GM23248 (cell line): ENCODE results near the gene CHMP3. TPM values are rescaled to one million over a fixed set of nuclear protein-coding genes. Genes with fewer than 3 reads are reported as not detected.

Source experiments
- DNase-seq: peaks from one replicate; pipeline ENCODE4 v3.0.0-alpha.2; 2015
- H2AFZ ChIP-seq: fragments of 200-600 bp; sonication (generic); 2 replicates; pipeline ENCODE4 v1.6.1; 2016; ENCODE audit warnings: antibody characterized with exemption
- H3F3A ChIP-seq: fragments of 200-600 bp; sonication (generic); 2 replicates; pipeline ENCODE4 v1.6.1; 2016; ENCODE audit warnings: mild to moderate bottlenecking, antibody characterized with exemption, mixed run types; ENCODE audit not compliant: insufficient read depth
- H3K27ac ChIP-seq: fragments of 200-600 bp; sonication (generic); 2 replicates; pipeline ENCODE4 v1.5.1; 2016; ENCODE audit warnings: mild to moderate bottlenecking
- H3K27me3 ChIP-seq: fragments of 200-600 bp; sonication (generic); replicated peaks from 2 replicates; pipeline ENCODE4 v1.6.1; 2016; ENCODE audit warnings: mild to moderate bottlenecking; ENCODE audit not compliant: insufficient read depth
- H3K36me3 ChIP-seq: fragments of 200-600 bp; sonication (generic); 2 replicates; pipeline ENCODE4 v1.6.1; 2016; ENCODE audit warnings: low read depth, mild to moderate bottlenecking
- H3K4me1 ChIP-seq: fragments of 200-600 bp; sonication (generic); 2 replicates; pipeline ENCODE4 v1.6.1; 2016; ENCODE audit warnings: mild to moderate bottlenecking; ENCODE audit not compliant: insufficient read depth
- H3K4me2 ChIP-seq: fragments of 200-600 bp; sonication (generic); one replicate; pipeline ENCODE4 v1.6.1; 2016; ENCODE audit warnings: mild to moderate bottlenecking; ENCODE audit not compliant: unreplicated experiment
- H3K4me3 ChIP-seq: fragments of 200-600 bp; sonication (generic); 2 replicates; pipeline ENCODE4 v1.5.1; 2016; ENCODE audit warnings: mild to moderate bottlenecking
- H3K79me2 ChIP-seq: fragments of 200-600 bp; sonication (generic); 2 replicates; pipeline ENCODE4 v1.6.1; 2016; ENCODE audit warnings: mild to moderate bottlenecking; ENCODE audit not compliant: insufficient read depth
- H3K9ac ChIP-seq: fragments of 200-600 bp; sonication (generic); 2 replicates; pipeline ENCODE4 v1.6.1; 2016; ENCODE audit warnings: mild to moderate bottlenecking
- H3K9me2 ChIP-seq: fragments of 200-600 bp; sonication (generic); 2 replicates; pipeline ENCODE4 v1.6.1; 2016; ENCODE audit warnings: mixed run types, mild to moderate bottlenecking, moderate library complexity; ENCODE audit not compliant: insufficient read depth
- H3K9me3 ChIP-seq: fragments of 200-600 bp; sonication (generic); one replicate; pipeline ENCODE4 v1.6.1; 2017; ENCODE audit warnings: low read depth
- H4K20me1 ChIP-seq: fragments of 200-600 bp; sonication (generic); 2 replicates; pipeline ENCODE4 v1.6.0; 2016; ENCODE audit not compliant: insufficient read depth
- EZH2 ChIP-seq: fragments of 200-600 bp; sonication (generic); IDR thresholded peaks from 2 replicates; pipeline ENCODE4 v1.6.1; 2018; ENCODE audit warnings: antibody characterized with exemption, mild to moderate bottlenecking; ENCODE audit not compliant: insufficient read depth, poor library complexity, severe bottlenecking
- EZH2phosphoT487 ChIP-seq: fragments of 200-600 bp; sonication (generic); IDR thresholded peaks from 2 replicates; pipeline ENCODE4 v1.6.1; 2018; ENCODE audit warnings: antibody characterized with exemption, moderate library complexity, mild to moderate bottlenecking, low read depth; ENCODE audit not compliant: insufficient read depth
- WGBS, 2 experiments: methylation state at CpG; one replicate each; pipeline ENCODE4 v1.1.6; 2015 to 2017; ENCODE audit warnings: low lambda C conversion rate in 2 of 2, low coverage in 1 of 2; ENCODE audit errors: missing lambda C conversion rate in 2 of 2; 5-methylcytosine and 5-hydroxymethylcytosine counted together
- in situ Hi-C: fragments of 300-500 bp; cut with MboI; formaldehyde crosslinking; loops from 2 replicates; pipeline ENCODE4 v1.15.0; 2020
- polyA plus RNA-seq: library from polyadenylated mRNA; unstranded; fragments of >200 nt; fragmentation: Nextera tagmentation; extraction: Ambion mirVana; gene quantifications from 2 replicates; pipeline ENCODE4 v1.2.1, GENCODE V29; 2016
- total RNA-seq: library from RNA; depleted of rRNA; stranded (reverse); fragments of >200 nt; shearing (Covaris generic); gene quantifications from 2 replicates; pipeline ENCODE4 v1.2.3, GENCODE V29; 2014

The CHMP3 gene
- total and polyA plus RNA-seq, 2 experiments from 2014 or later = 74.5 to 81.2 TPM

DNA sequence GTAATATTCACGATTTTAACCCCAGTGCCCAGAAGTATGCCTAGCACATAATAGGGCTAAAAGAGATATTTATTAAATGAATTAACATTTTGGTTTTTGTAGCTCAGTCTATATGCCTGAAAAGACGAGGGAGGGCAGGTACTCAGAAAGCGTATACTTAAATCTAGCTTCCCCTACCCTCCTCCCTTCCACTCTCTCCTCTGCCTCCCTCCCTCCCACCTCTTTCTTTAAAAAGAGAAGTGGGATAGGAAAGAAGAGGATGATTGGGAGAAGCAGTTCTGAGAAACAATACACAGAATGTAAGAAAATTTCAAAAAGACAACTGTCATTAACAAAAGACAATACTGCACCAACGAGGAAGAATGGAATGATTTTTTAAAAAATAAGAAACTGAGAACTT, 39.8 kb downstream of the CHMP3 start:
- Histone ChIP-seq H3K79me2 (no peaks in the 10 kb centered on the region), H3F3A (no peaks in the 10 kb centered on the region), H3K36me3 (peaks cover 14% of the 10 kb centered on the region; the same call in 1 of the 2 replicates)

DNA sequence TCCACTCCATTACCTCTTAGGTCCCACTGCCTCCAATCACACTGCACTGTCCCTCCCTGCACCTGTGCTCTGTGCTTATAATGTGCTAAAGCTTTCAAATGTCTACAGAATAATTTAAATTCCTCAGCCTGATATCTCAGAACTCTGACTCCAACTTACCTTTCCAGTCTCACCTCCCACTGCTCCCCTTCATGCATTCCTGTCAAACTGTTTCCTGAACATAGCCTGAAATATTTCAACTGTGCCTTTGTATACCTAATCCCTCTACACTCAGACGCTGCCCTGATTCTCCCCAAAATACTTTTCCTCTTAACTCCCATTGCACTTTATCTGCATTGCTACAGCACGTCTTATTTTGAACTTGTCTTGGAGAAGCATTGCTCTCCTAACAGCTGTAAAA, 40.5 kb downstream of the CHMP3 start:
- no peaks in the 10 kb centered on the region for H3K9me3 ChIP-seq
- no peak overlapping the region for H3K9ac ChIP-seq
- H3K9me2 ChIP-seq = no peaks in the 10 kb centered on the region
- no peaks in the 10 kb centered on the region for H3F3A ChIP-seq
- no peak overlapping the region for H2AFZ ChIP-seq
- H3K4me3 ChIP-seq = no peak overlapping the region
- in situ Hi-C loops = no loop called here
- no peak for DNase-seq
- no peaks in the 10 kb centered on the region; the same call in 1 of the 2 replicates for H3K79me2 ChIP-seq
- no peak overlapping the region for H3K4me2 ChIP-seq
- no peak overlapping the region for H3K27ac ChIP-seq
- H3K4me1 ChIP-seq = no peaks in the 10 kb centered on the region
- H3K27me3 ChIP-seq = no peaks in the 10 kb centered on the region
- no peaks in the 10 kb centered on the region for H4K20me1 ChIP-seq
- 94 to 98% methylated on average over 2 of the region's 2 CpGs for WGBS, 2 experiments
- peaks cover 9% of the 10 kb centered on the region; the same call in 1 of the 2 replicates for H3K36me3 ChIP-seq
- TF ChIP-seq EZH2phosphoT487 (no peak), EZH2 (no peak)

More for the DNA sequence above, 39.8 kb downstream of the CHMP3 start:
- H3K9me3 ChIP-seq = no peaks in the 10 kb centered on the region
- in situ Hi-C loops = no loop called here
- no peak overlapping the region for H3K27ac ChIP-seq
- TF ChIP-seq EZH2phosphoT487 (no peak), EZH2 (no peak)
- H2AFZ ChIP-seq = no peak overlapping the region
- H3K4me1 ChIP-seq = no peaks in the 10 kb centered on the region
- H4K20me1 ChIP-seq = no peaks in the 10 kb centered on the region
- no peak overlapping the region for H3K9ac ChIP-seq
- no peaks in the 10 kb centered on the region for H3K27me3 ChIP-seq
- DNase-seq = no peak
- no peak overlapping the region for H3K4me2 ChIP-seq
- WGBS, 2 experiments = 85 to 88% methylated on average over 4 of the region's 4 CpGs
- no peak overlapping the region for H3K4me3 ChIP-seq
- H3K9me2 ChIP-seq = no peaks in the 10 kb centered on the region

DNA sequence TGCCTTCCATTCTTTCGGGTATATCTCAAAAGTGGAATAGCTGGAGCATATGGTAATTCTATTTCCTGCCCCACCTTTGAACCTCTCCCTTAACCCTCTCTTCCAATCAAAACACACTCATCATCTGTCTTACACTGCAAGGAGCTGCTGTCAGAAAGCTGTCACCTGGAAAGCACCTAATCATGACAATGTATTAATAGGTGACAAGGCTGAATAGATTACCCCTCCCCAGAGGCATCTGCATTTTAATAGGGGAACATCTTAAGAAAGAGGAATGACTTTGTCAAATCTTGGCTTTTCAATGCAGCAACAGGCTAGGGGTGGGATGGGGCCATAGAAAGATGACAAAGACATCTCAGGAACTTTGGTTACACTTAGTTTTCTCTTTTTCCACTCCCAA, 41.3 kb downstream of the CHMP3 start:
- no peaks in the 10 kb centered on the region for H3F3A ChIP-seq
- H3K9ac ChIP-seq = no peak overlapping the region
- no peaks in the 10 kb centered on the region; the same call in 1 of the 2 replicates for H3K79me2 ChIP-seq
- peaks cover 9% of the 10 kb centered on the region; the same call in 1 of the 2 replicates for H3K36me3 ChIP-seq
- no peaks in the 10 kb centered on the region for H3K4me1 ChIP-seq
- no peaks in the 10 kb centered on the region for H3K9me2 ChIP-seq
- 100% methylated on average over 1 of the region's 1 CpG for WGBS, 2 experiments
- no peak overlapping the region for H3K27ac ChIP-seq
- no peaks in the 10 kb centered on the region for H4K20me1 ChIP-seq
- no peak overlapping the region for H3K4me2 ChIP-seq
- H3K27me3 ChIP-seq = no peaks in the 10 kb centered on the region
- in situ Hi-C loops = no loop called here
- no peak overlapping the region for H3K4me3 ChIP-seq
- DNase-seq = no peak
- no peaks in the 10 kb centered on the region for H3K9me3 ChIP-seq
- no peak for TF ChIP-seq EZH2phosphoT487
- no peak for TF ChIP-seq EZH2
- no peak overlapping the region for H2AFZ ChIP-seq

DNA sequence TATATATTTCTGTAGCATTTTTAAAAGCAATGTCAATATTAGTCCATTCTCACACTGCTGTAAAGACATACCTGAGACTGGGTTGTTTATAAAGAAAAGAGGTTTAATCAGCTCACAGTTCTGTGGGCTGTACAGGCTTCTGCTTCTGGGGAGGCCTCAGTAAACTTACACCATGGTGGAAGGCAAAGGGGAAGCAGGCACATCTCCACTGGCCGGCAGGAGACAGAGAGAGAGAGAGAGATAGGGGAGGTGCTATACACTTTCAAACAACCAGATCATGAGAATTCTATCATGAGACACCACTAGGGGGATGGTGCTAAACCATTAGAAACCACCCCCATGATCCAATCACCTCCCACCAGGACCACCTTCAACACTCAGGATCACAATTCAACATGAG, 43.1 kb downstream of the CHMP3 start:
- Histone ChIP-seq H3K9me3 (no peaks in the 10 kb centered on the region), H3F3A (no peaks in the 10 kb centered on the region), H2AFZ (no peak overlapping the region), H3K9ac (no peak overlapping the region), H3K79me2 (no peaks in the 10 kb centered on the region; the same call in 1 of the 2 replicates), H3K4me2 (no peak overlapping the region), H4K20me1 (no peaks in the 10 kb centered on the region), H3K27me3 (no peaks in the 10 kb centered on the region), H3K4me3 (no peak overlapping the region), H3K27ac (no peak overlapping the region), H3K9me2 (no peaks in the 10 kb centered on the region), H3K36me3 (peaks cover 3% of the 10 kb centered on the region; the same call in 1 of the 2 replicates), H3K4me1 (no peaks in the 10 kb centered on the region)
- in situ Hi-C loops = no loop called here
- TF ChIP-seq EZH2 (no peak), EZH2phosphoT487 (no peak)
- DNase-seq = no peak
- 94 to 100% methylated on average over 1 of the region's 1 CpG for WGBS, 2 experiments

DNA sequence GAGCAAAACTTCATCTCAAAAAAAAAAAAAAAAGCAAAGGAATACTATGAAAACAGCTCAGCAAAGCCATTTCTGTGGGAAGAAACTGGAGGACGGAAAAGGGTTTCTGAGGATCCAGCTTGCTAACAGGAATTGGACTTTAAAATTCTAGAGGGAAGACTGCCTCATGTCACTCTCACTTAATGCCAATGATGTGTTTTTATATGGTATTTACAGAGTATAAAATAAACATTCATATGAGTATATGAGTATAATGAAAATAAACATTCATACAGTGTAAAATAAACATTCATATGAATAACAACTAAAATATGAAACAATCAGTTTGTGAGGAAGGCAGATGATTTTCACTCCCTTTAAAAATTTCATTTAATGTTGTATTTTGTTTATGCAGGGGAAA, 43.9 kb downstream of the CHMP3 start:
- DNase-seq = no peak
- WGBS, 2 experiments = 96 to 100% methylated on average over 1 of the region's 1 CpG
- Histone ChIP-seq H3K9me2 (no peaks in the 10 kb centered on the region), H3K36me3 (no peaks in the 10 kb centered on the region), H3K4me1 (no peaks in the 10 kb centered on the region), H3K9ac (no peak overlapping the region), H3K4me2 (no peak overlapping the region), H3K79me2 (no peaks in the 10 kb centered on the region; the same call in 1 of the 2 replicates), H3F3A (no peaks in the 10 kb centered on the region), H3K9me3 (no peaks in the 10 kb centered on the region), H2AFZ (no peak overlapping the region), H3K27me3 (no peaks in the 10 kb centered on the region), H4K20me1 (no peaks in the 10 kb centered on the region), H3K4me3 (no peak overlapping the region), H3K27ac (no peak overlapping the region)
- in situ Hi-C loops = no loop called here
- TF ChIP-seq EZH2 (no peak), EZH2phosphoT487 (no peak)
